Heart right ventricle (tissue), 16 donors: ENCODE measurements around the gene LARP6. TPM values are rescaled to one million over a fixed set of nuclear protein-coding genes. Genes with fewer than 3 reads are reported as not detected.

Experiments
- ATAC-seq, 8 donors: fragments of 200-7000 bp; cut with Tn5 transposase; one replicate each; pipeline ENCODE4 v1.9.1; 2020; ENCODE audit warnings: mild to moderate bottlenecking in 8 of 8, moderate library complexity in 8 of 8, moderate number of reproducible peaks in 1 of 8
- DNase-seq, 2 donors: peaks; one replicate each; pipeline ENCODE4 v3.0.0-alpha.2; 2020
- H3K27ac ChIP-seq, 10 donors: fragments of 200-600 bp; sonication (generic) in 2 of 10; one replicate each; pipeline versions ENCODE4 v1.5.0 to v1.8.0; 2020 to 2022; ENCODE audit warnings: mild to moderate bottlenecking in 3 of 10
- H3K27me3 ChIP-seq, 7 donors: fragments of 200-600 bp; one replicate each; pipeline ENCODE4 v1.8.0; 2021 to 2022; ENCODE audit warnings: mild to moderate bottlenecking in 2 of 7
- H3K36me3 ChIP-seq, 9 donors: fragments of 200-600 bp; sonication (generic) in 1 of 9; one replicate each; pipeline versions ENCODE4 v1.5.0 to v1.8.0; 2020 to 2022; ENCODE audit warnings: mild to moderate bottlenecking in 2 of 9
- H3K4me1 ChIP-seq, 9 donors: fragments of 200-600 bp; sonication (generic) in 1 of 9; one replicate each; pipeline versions ENCODE4 v1.5.0 to v1.8.0; 2020 to 2022; ENCODE audit warnings: mild to moderate bottlenecking in 4 of 9
- H3K4me3 ChIP-seq, 10 donors: fragments of 200-600 bp; sonication (generic) in 2 of 10; one replicate each; pipeline versions ENCODE4 v1.5.0 to v1.8.0; 2020 to 2022; ENCODE audit warnings: mild to moderate bottlenecking in 7 of 10, moderate library complexity in 2 of 10
- H3K9me3 ChIP-seq, 11 donors: fragments of 200-600 bp in 10 of 11; sonication (generic) in 2 of 11; one replicate each; pipeline versions ENCODE4 v1.5.0 to v1.8.0; 2013 to 2022; ENCODE audit warnings: mild to moderate bottlenecking in 2 of 11, control low read depth in 1 of 11, moderate library complexity in 1 of 11
- CTCF ChIP-seq, 9 donors: fragments of 200-600 bp; sonication (generic) in 2 of 9; IDR thresholded peaks; one replicate each; pipeline versions ENCODE4 v1.5.0 to v1.8.0; 2021 to 2022; ENCODE audit warnings: antibody characterized with exemption in 9 of 9, mild to moderate bottlenecking in 5 of 9, moderate library complexity in 1 of 9
- WGBS, 2 donors: extraction: QIAGEN DNeasy Blood & Tissue Kit; methylation state at CpG; one replicate each; pipeline ENCODE4 v1.1.7; 2013; ENCODE audit warnings: inconsistent platforms in 1 of 2; 5-methylcytosine and 5-hydroxymethylcytosine counted together
- intact Hi-C, 10 donors: fragments of 100-400 bp; cut with DNase I; formaldehyde crosslinking; loops; one replicate each; pipeline versions ENCODE4 v1.11.1 to v1.14.2; 2022
- polyA plus RNA-seq, 2 donors: library from polyadenylated mRNA; stranded (reverse); fragments of 200-250 nt; gene quantifications; one replicate each; pipeline ENCODE4 v1.2.3, GENCODE V29; 2013
- total RNA-seq, 10 donors: library from RNA; stranded (reverse); fragmentation: NEBNext Ultra II Directional in 3 of 10; extraction: Animal tissue kit (Norgen Biotek cat#: 25700) in 3 of 10; gene quantifications; one replicate each; pipeline versions ENCODE4 v1.2.1 to v1.2.4, GENCODE V29; 2021 to 2023
- donor health status: Arrhythmogenic right ventricular cardiomyopathy.
- donor health status: ischemic (EF 13 %, LVEDD 7.1; RV severe dilation, severe dysfunction).
- donor health status: healthy with polysubstance abuse.
- donor health status: DM: no; HTN: yes; CAD: no.
- donor health status: DM: no; HTN: no; CAD: no.
- donor health status: ischemic (EF 25% LVEDD 6.9; RV normal size, moderate dysfunction).
- donor health status: ischemic (EF 25% LVEDD 5.7; RV mildly dilated, moderate dysfunction).
- donor health status: healthy.
- donor health status: DM: yes; HTN: yes; CAD: no.
- donor health status: Ischemic cardiomyopathy.
- donor health status: ischemic (EF 35%, LVEDD 5.7; RV mildly dilated, moderate dysfunction).
- donor health status: nonischemic (EF 11% LVEDD 7.7; RV severe dilation, severe dysfunction).
- donor health status: DM: yes; HTN: yes; CAD: no.
- donor health status: PGD.
- donor health status: ischemic (EF 29% LVEDD 5.4; RV normal size, mild dysfunction).
- donor health status: nonischemic (EF 23%, LVEDD 6.1; RV moderate dilation, normal function).

The LARP6 gene
- total and polyA plus RNA-seq, 12 donors: 22.8 to 86.2 (median 38.9) TPM

GRCh38 chr15:70892002-70892911 is 38.3 kb upstream of the LARP6 start, which contains the start of the genes LRRC49 and THAP10:
LRRC49 (plus strand) TSS chr15:70892826; CDS start chr15:70892895, 69 bp downstream.
THAP10 (minus strand) TSS chr15:70892433; CDS start chr15:70892272, 161 bp downstream.
- H3K9me3 ChIP-seq: no peaks in the 10 kb centered on the region
- H3K27ac ChIP-seq: peak within 1 kb of the TSS; percentile 41 to 86 (median 72)
- intact Hi-C loops: loop anchor here in 8 of 10 donors (5.0 to 10.0 kb wide), 5 partner anchors 210 to 553 kb away; no protein-coding TSS in a partner anchor
- H3K4me3 ChIP-seq: peak within 1 kb of the TSS; percentile 64 to 92 (median 68)
- H3K4me1 ChIP-seq: peaks cover 0 to 26% (median 13%) of the 10 kb centered on the region in 9 donors
- no peak for TF ChIP-seq CTCF (IDR thresholded peaks at IDR 0.05)
- DNase-seq (peak; percentile 80 to 92), ATAC-seq (peak; percentile 94 to 99 (median 98))
- 0 to 1% methylated on average over 57 to 61 of the region's 61 CpGs for WGBS, 2 donors
- H3K36me3 ChIP-seq: peaks cover 0 to 27% (median 0%) of the 10 kb centered on the region in 9 donors
- no peaks in the 10 kb centered on the region for H3K27me3 ChIP-seq

GRCh38 chr15:70882361-70882760 is 28.4 kb upstream of the LARP6 start:
- DNase-seq: no peak
- TF ChIP-seq CTCF (IDR thresholded peaks at IDR 0.05): no peak
- Histone ChIP-seq H3K4me1 (no peaks in the 10 kb centered on the region), H3K4me3 (no peak overlapping the region), H3K9me3 (no peaks in the 10 kb centered on the region), H3K36me3 (peaks cover 0 to 12% (median 0%) of the 10 kb centered on the region in 9 donors), H3K27me3 (no peaks in the 10 kb centered on the region), H3K27ac (no peak overlapping the region)
- intact Hi-C loops: no loop called here
- ATAC-seq: no peak
- 87 to 89% methylated on average over 2 of the region's 2 CpGs for WGBS, 2 donors

- H3K27me3 ChIP-seq: no peaks in the 10 kb centered on the region
- no peak overlapping the region for H3K4me3 ChIP-seq
- TF ChIP-seq CTCF (IDR thresholded peaks at IDR 0.05): no peak
- ATAC-seq (no peak), DNase-seq (no peak)
- H3K27ac ChIP-seq: no peak overlapping the region
- WGBS, 2 donors: 96 to 99% methylated on average over 2 of the region's 2 CpGs
- H3K4me1 ChIP-seq: no peaks in the 10 kb centered on the region
- intact Hi-C loops: no loop called here
- H3K36me3 ChIP-seq: peaks cover 0 to 12% (median 0%) of the 10 kb centered on the region in 9 donors
- H3K9me3 ChIP-seq: no peaks in the 10 kb centered on the region
Observed at GRCh38 chr15:70880781-70881180, 26.8 kb upstream of the LARP6 start.

GRCh38 chr15:70879401-70879800 is 25.4 kb upstream of the LARP6 start:
- ATAC-seq: peak in 1 of 8 donors; percentile 68
- Histone ChIP-seq H3K4me1 (peaks cover 0 to 5% (median 0%) of the 10 kb centered on the region in 9 donors), H3K4me3 (no peak overlapping the region), H3K9me3 (no peaks in the 10 kb centered on the region), H3K27ac (no peak overlapping the region), H3K27me3 (no peaks in the 10 kb centered on the region), H3K36me3 (peaks cover 0 to 12% (median 0%) of the 10 kb centered on the region in 9 donors)
- TF ChIP-seq CTCF (IDR thresholded peaks at IDR 0.05): no peak
- WGBS, 2 donors: 59 to 73% methylated on average over 2 of the region's 2 CpGs
- intact Hi-C loops: loop anchor here in 8 of 10 donors (5.0 to 10.0 kb wide), 5 partner anchors 52 to 205 kb away; no protein-coding TSS in a partner anchor
- no peak for DNase-seq
